HG02798 (cell line): ENCODE measurements around the gene MYL7.

Experiments used
- ATAC-seq: cut with Tn5 transposase; IDR thresholded peaks from one replicate; pipeline ENCODE4 v1.9.1; 2021; ENCODE audit warnings: mild to moderate bottlenecking; ENCODE audit not compliant: unreplicated experiment, poor library complexity

MYL7 gene

GRCh38 chr7:44116087-44116788 lies 24.9 kb downstream of the MYL7 start:
- no peak for ATAC-seq

DNA sequence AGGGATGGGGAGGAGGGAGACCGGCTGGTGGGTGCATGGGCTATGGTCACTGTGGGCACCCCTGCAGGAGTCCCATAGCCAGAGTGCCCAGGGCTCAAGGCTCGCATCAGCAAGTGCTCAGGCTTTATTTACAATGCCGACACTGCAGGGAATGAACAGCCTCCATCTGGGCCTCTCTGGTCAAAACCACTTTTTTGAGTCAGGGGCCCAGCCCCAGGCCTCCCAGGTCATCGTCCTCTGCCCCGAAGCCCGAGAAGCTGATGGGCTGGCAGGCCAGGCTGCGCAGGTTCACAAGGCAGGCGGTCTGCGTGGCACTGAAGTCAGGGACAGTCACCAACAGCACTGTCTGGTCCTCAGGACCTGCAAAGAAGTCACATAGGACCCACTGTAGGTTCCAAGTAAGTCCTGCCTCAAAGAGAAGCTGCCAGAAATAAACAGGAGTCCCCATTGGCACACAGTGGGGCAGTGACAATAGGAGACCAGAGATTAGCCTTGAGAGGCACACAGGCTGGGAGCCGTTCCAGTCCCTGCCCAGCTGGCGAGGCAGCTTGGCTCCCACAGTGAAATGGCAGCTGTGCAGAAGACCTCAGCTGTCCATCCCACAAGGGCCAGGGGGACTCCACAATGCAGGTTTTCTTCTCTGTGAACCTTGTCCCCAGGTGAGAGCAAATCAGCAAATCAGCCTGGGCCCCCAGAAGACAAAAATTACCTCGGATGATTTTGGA lies 26.4 kb downstream of the MYL7 start:
- no peak for ATAC-seq

DNA sequence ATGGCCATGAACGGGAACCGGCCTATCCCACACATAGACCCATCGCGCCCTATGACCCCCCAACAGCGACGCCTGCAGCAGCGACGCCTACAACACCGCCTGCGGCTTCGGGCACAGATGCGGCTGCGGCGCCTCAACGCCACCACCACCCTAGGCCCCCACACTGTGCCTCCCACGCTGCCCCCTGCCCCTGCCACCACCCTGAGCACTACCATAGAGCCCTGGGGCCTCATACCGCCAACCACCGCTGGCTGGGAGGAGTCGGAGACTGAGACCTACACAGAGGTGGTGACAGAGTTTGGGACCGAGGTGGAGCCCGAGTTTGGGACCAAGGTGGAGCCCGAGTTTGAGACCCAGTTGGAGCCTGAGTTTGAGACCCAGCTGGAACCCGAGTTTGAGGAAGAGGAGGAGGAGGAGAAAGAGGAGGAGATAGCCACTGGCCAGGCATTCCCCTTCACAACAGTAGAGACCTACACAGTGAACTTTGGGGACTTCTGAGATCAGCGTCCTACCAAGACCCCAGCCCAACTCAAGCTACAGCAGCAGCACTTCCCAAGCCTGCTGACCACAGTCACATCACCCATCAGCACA lies 27.3 kb downstream of the MYL7 start:
- no peak for ATAC-seq

DNA sequence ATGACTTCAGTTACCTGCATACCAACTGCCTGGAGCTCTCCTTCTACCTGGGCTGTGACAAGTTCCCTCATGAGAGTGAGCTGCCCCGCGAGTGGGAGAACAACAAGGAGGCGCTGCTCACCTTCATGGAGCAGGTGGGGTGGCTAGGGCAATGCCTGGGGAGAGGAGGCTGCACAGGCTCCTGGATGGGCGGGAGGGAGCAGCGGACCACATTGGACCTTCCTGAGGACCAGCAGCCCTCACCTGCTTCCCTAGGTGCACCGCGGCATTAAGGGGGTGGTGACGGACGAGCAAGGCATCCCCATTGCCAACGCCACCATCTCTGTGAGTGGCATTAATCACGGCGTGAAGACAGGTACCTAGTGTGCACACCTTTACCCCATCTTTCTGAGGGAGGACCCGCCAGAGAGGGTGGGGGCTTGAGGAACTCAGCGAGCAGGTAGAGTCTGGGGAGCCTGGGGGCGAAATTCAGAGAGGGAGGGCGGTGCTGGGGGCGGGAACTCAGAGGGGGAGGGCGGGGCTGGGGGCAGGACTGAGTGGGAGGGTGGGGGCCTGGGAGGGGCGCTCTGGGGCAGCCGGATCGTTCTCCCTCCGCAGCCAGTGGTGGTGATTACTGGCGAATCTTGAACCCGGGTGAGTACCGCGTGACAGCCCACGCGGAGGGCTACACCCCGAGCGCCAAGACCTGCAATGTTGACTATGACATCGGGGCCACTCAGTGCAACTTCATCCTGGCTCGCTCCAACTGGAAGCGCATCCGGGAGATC lies 28.0 kb downstream of the MYL7 start:
- no peak for ATAC-seq

- ATAC-seq, result no peak
Measured at GRCh38 chr7:44112231-44112996, 28.7 kb downstream of the MYL7 start.

GRCh38 chr7:44111761-44112160 lies 29.4 kb downstream of the MYL7 start:
- no peak for ATAC-seq

DNA sequence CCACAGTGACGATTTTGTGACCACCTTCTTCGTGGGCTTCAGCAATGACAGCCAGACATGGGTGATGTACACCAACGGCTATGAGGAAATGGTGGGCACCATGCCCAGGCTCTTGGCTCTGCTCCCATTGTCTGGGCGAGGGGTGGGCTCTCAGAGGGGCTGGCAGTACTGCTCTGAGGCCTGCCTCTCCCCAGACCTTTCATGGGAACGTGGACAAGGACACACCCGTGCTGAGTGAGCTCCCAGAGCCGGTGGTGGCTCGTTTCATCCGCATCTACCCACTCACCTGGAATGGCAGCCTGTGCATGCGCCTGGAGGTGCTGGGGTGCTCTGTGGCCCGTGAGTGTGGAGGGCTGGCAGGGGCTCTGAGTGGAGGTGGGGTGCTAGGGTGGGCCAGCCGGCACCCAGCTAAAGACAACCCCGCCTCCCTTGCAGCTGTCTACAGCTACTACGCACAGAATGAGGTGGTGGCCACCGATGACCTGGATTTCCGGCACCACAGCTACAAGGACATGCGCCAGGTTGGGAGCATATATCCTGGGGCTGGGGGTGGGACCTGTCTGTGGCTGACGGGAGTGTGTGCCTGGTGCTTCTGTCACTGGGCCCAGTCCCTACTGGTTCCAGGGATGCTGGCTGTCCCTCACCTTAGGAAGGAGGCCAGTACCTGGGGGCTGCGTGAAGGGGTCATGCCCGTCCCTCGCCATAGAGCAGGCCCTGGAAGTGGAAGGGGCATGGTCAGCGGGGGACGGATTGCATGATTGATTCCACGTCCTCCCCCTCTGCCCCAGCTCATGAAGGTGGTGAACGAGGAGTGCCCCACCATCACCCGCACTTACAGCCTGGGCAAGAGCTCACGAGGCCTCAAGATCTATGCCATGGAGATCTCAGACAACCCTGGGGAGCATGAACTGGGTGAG lies 30.2 kb downstream of the MYL7 start:
- no peak for ATAC-seq

- no peak for ATAC-seq
Measured at GRCh38 chr7:44109991-44110390, 31.1 kb downstream of the MYL7 start.

- no peak for ATAC-seq
Measured at GRCh38 chr7:44108768-44109750, 32.1 kb downstream of the MYL7 start.

DNA sequence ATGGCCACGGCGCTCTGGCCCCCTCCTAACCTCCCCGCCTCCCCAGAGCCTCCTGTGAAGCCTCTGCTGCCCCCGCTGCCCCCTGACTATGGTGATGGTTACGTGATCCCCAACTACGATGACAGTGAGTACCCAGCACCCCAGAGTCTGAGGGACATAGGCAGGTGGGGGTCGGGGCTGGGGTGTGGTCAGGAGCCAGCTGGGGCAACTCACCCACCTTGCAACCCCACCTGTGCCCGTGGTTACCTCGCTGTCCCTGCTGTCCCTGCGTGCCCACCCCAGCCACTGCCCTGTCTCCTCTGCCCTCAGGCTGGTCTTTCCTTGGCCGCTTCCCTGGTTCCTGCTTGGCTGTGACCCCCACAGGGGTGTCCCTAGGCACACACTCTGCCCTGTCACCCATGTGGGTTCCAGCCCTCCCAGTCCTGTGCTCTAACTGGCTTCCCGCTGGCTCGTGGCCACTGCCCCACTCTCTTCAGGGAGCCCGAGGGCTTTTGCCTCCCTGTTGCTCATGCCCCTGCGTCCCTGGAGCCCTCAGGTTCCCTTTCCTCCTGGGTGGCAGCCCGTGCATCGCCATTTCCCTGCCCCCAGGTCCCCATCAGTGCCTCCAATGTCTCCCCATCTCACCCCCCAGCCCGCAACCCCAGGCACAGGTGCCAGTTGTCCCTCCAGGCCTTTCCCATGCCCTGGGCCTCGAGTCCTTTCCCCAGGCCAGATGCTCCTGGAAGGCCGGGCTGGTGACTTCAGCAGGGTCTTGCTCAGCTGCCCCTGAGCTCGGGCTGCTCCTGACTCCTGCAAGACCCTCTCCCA lies 33.0 kb downstream of the MYL7 start:
- no peak for ATAC-seq

DNA sequence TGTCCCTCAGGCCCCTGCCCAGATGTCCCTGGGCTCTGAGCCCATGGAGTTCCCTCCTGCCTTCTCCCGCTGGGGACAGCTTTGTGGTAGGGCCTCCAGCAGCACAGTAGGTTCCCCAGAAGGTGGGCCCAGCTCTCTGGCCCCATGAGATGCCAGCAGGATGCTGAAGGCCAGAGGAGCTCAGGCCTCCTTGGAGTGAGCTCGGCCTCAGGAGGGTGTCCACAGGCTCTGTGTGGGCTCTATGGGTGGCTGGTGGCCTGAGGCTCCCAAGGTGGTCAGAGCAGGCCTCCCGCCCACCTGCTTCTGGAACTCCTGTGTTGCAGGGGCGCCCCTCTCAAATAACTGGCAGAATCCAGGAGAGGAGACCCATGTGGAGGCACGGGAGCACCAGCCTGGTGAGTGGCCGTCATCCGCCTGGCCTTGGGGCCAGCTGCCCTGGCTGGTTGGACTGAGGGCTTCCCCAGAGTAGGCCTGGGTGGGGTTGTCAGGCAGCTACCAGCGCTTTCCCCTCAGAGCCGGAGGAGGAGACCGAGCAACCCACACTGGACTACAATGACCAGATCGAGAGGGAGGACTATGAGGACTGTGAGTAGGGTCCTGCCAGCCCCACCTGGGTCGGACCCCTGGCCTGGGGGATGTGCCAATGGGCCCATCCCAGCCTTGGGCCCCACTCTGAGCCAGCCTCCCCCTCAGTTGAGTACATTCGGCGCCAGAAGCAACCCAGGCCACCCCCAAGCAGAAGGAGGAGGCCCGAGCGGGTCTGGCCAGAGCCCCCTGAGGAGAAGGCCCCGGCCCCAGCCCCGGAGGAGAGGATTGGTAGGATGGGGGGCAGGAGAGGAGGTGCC lies 33.8 kb downstream of the MYL7 start:
- ATAC-seq, result no peak

- no peak for ATAC-seq
Measured at GRCh38 chr7:44106311-44107065, 34.6 kb downstream of the MYL7 start.

DNA sequence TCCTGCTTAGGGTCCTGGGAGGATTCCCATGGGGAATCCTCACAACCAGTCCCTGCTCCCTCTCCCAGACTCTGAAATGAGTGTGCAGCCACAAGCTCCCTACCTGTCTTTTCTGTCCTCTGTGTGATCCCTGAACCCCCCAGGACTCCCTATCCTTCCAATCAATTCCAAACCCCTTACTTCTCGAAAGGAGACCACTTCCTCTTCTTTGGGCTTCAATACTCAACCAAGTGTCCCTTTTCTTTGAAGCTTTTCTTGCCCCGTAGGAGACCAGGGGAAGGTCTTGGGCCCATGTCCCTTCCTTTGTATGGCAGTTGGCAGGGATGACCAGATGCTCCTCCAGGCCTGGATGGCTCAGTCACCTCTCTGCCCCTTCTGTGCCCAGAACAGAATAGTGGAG lies 35.3 kb downstream of the MYL7 start:
- no peak for ATAC-seq

DNA sequence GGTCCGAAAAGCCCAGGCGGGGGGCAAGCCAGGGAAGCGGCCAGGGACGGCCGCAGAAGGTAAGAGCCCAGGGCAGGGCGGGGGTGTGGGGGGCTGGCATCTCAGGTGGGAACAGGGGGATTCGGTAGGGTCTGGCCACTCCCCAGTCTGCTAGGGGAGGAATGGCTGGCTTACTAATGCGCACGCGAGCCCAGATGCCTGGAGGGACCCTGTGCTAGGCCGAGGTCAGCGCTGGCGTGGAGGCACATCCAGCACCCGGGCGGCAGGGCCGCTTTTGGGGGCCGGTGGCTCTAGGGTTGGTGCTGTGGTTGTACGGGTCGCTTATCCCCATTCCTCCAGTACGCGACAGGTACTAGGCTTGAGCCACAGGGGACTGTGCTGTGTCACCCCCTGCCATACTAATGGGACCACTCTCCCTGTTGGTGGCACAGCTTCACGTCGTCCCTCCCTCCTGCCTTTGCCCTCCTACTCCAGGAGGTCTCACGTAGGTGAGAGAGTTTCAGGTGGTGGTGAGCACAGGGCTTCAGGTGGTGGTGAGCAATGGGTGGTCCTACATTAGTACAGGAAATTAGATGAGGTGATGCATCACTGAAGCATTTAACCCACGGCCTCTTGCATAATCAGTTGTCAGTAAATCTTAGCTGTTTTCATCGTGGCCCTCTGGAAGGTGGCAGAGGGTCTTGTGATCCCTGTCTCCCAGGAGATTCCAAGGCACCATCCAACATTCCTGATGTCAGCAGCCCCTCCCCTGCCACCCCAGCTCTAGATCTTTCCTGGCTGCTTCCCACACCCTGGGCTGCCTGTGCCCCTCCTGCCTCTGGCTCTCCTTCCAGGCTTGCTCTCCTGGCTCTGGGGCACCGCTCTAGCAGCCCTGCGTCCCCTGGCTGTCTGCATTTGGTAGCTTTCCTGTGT lies 36.0 kb downstream of the MYL7 start:
- no peak for ATAC-seq
